Tibial nerve (tissue), 4 donors: ENCODE measurements around the gene KRTAP10-9.

Experiments used
- CTCF ChIP-seq, 5 experiments: fragments of 200-600 bp in 3 of 5; fragments of 450-650 bp in 2 of 5; sonication (generic) in 3 of 5; IDR thresholded peaks; one replicate each; pipeline ENCODE4 v1.5.1; 2016 to 2019; ENCODE audit warnings: antibody characterized with exemption in 5 of 5, mild to moderate bottlenecking in 3 of 5, moderate library complexity in 2 of 5
- EP300 ChIP-seq, 2 donors: sonication (generic); formaldehyde crosslinking; IDR thresholded peaks; one replicate each; pipeline ENCODE4 v1.6.1; 2017; ENCODE audit warnings: antibody characterized with exemption in 2 of 2, mild to moderate bottlenecking in 1 of 2
- POLR2A ChIP-seq, 2 donors: fragments of 450-650 bp; IDR thresholded peaks; one replicate each; pipeline ENCODE4 v1.6.1; 2017; ENCODE audit warnings: antibody characterized with exemption in 2 of 2, mild to moderate bottlenecking in 2 of 2, moderate library complexity in 2 of 2

- TF ChIP-seq CTCF (IDR thresholded peaks at IDR 0.05) = no peak
- TF ChIP-seq EP300 (IDR thresholded peaks at IDR 0.05) = no peak
- no peak for TF ChIP-seq POLR2A (IDR thresholded peaks at IDR 0.05)
Measured at GRCh38 chr21:44596068-44596725, 30.7 kb upstream of the KRTAP10-9 start.
